ENCODE measurements around the gene PXDN.
A peak's percentile ranks its signal among the peaks of the same experiment; 100 is the strongest.
"Not testable (repeated sequence)": the region's sequence is repeated elsewhere in the genome, so short reads cannot be mapped to it uniquely, and the experiment has no call there.

Gene PXDN

GRCh38 chr2:1775511-1776035 lies 31.3 kb upstream of the PXDN start:
- DNase-seq = no peak

GRCh38 chr2:1774929-1775328 lies 30.6 kb upstream of the PXDN start:
- DNase-seq = no peak

GRCh38 chr2:1773883-1774282 lies 29.6 kb upstream of the PXDN start:
- no peak for DNase-seq

- DNase-seq = no peak
Measured at GRCh38 chr2:1772471-1773267, 28.4 kb upstream of the PXDN start.

GRCh38 chr2:1771626-1772280 lies 27.4 kb upstream of the PXDN start:
- no peak for DNase-seq

GRCh38 chr2:1770566-1771380 lies 26.5 kb upstream of the PXDN start:
- DNase-seq = no peak

GRCh38 chr2:1769703-1770422 lies 25.5 kb upstream of the PXDN start:
- peak; percentile 42 for DNase-seq

- DNase-seq = no peak
Measured at GRCh38 chr2:1767939-1768691, 23.8 kb upstream of the PXDN start.

- no peak for DNase-seq
Measured at GRCh38 chr2:1766851-1767811, 22.8 kb upstream of the PXDN start.

- DNase-seq = no peak
Measured at GRCh38 chr2:1766425-1766824, 22.1 kb upstream of the PXDN start.

GRCh38 chr2:1765201-1765600 lies 20.9 kb upstream of the PXDN start:
- DNase-seq = not testable (repeated sequence)

GRCh38 chr2:1759611-1759930 lies 15.3 kb upstream of the PXDN start:
- DNase-seq = no peak

GRCh38 chr2:1758774-1759610 lies 14.7 kb upstream of the PXDN start:
- DNase-seq = no peak

- no peak for DNase-seq
Measured at GRCh38 chr2:1758171-1758570, 13.9 kb upstream of the PXDN start.

- no peak for DNase-seq
Measured at GRCh38 chr2:1757567-1757966, 13.3 kb upstream of the PXDN start.

- not testable (repeated sequence) for DNase-seq
Measured at GRCh38 chr2:1757146-1757545, 12.8 kb upstream of the PXDN start.

- DNase-seq = no peak
Measured at GRCh38 chr2:1756456-1756855, 12.1 kb upstream of the PXDN start.

GRCh38 chr2:1755436-1756191 lies 11.3 kb upstream of the PXDN start:
- no peak for DNase-seq
